ENCODE results near the gene C1QTNF6. TPM values are rescaled to one million over a fixed set of nuclear protein-coding genes. Genes with fewer than 3 reads are reported as not detected.
"Not testable (repeated sequence)": the region's sequence is repeated elsewhere in the genome, so short reads cannot be mapped to it uniquely, and the experiment has no call there.

The C1QTNF6 gene
- total RNA-seq, 2 experiments from 2014 or later = 7.3 to 19.6 TPM

- Histone ChIP-seq H4K20me1 (ENCODE audit: insufficient read depth, low read length) (no peaks in the 10 kb centered on the region), H3K27ac (ENCODE audit: low read depth, low read length, poor library complexity, severe bottlenecking) (no peak overlapping the region), H3K9me2 (ENCODE audit: insufficient read depth, low read length) (no peaks in the 10 kb centered on the region), H2AFZ (ENCODE audit: low read length) (no peak overlapping the region), H3K4me2 (ENCODE audit: low read length) (no peak overlapping the region), H3K36me3 (ENCODE audit: insufficient read depth, low read length) (no peaks in the 10 kb centered on the region), H3K4me3 (ENCODE audit: low read depth, low read length, poor library complexity, severe bottlenecking) (no peak overlapping the region), H3K79me2 (ENCODE audit: insufficient read depth, low read depth, low read length) (no peaks in the 10 kb centered on the region), H3K4me1 (ENCODE audit: insufficient read depth, low read length, poor library complexity, severe bottlenecking) (no peaks in the 10 kb centered on the region), H3K9me3 (ENCODE audit: low read length) (no peaks in the 10 kb centered on the region)
- POLR2A ChIA-PET = no interaction called here
- CTCF ChIA-PET (ENCODE audit: unreplicated experiment) = no interaction called here
- intact Hi-C loops (cut with micrococcal nuclease; ENCODE audit: unreplicated experiment) = no loop called here
- DNase-seq (ENCODE audit: low spot score) = no peak
- BruUV-seq (replicated peaks) = no TSS peak
- no peak for TF ChIP-seq EZH2phosphoT487 (IDR thresholded peaks at IDR 0.05; ENCODE audit: borderline replicate concordance, low read depth, low read length)
- TF ChIP-seq CTCF (conservative IDR thresholded peaks at IDR 0.05; ENCODE audit: low read length) = no peak
Observed at GRCh38 chr22:37172266-37173245, 15.5 kb downstream of the C1QTNF6 start.

- POLR2A ChIA-PET = no interaction called here
- Histone ChIP-seq H3K4me3 (ENCODE audit: low read depth, low read length, poor library complexity, severe bottlenecking) (no peak overlapping the region), H3K4me2 (ENCODE audit: low read length) (no peak overlapping the region), H3K27ac (ENCODE audit: low read depth, low read length, poor library complexity, severe bottlenecking) (no peak overlapping the region), H2AFZ (ENCODE audit: low read length) (no peak overlapping the region), H3K79me2 (ENCODE audit: insufficient read depth, low read depth, low read length) (no peaks in the 10 kb centered on the region), H3K9me2 (ENCODE audit: insufficient read depth, low read length) (no peaks in the 10 kb centered on the region), H4K20me1 (ENCODE audit: insufficient read depth, low read length) (no peaks in the 10 kb centered on the region), H3K36me3 (ENCODE audit: insufficient read depth, low read length) (no peaks in the 10 kb centered on the region), H3K4me1 (ENCODE audit: insufficient read depth, low read length, poor library complexity, severe bottlenecking) (no peaks in the 10 kb centered on the region), H3K9me3 (ENCODE audit: low read length) (no peaks in the 10 kb centered on the region)
- CTCF ChIA-PET (ENCODE audit: unreplicated experiment) = no interaction called here
- intact Hi-C loops (cut with micrococcal nuclease; ENCODE audit: unreplicated experiment) = no loop called here
- no peak for DNase-seq (ENCODE audit: low spot score)
- no TSS peak for BruUV-seq (replicated peaks)
- TF ChIP-seq EZH2phosphoT487 (IDR thresholded peaks at IDR 0.05; ENCODE audit: borderline replicate concordance, low read depth, low read length) (no peak), CTCF (conservative IDR thresholded peaks at IDR 0.05; ENCODE audit: low read length) (no peak)
Observed at GRCh38 chr22:37171662-37172061, 16.4 kb downstream of the C1QTNF6 start.

GRCh38 chr22:37170689-37171405 lies 17.2 kb downstream of the C1QTNF6 start:
- H3K79me2 ChIP-seq (ENCODE audit: insufficient read depth, low read depth, low read length); H3K9me2 ChIP-seq (ENCODE audit: insufficient read depth, low read length); H3K4me1 ChIP-seq (ENCODE audit: insufficient read depth, low read length, poor library complexity, severe bottlenecking); H4K20me1 ChIP-seq (ENCODE audit: insufficient read depth, low read length); H3K4me2 ChIP-seq (ENCODE audit: low read length); intact Hi-C loops (cut with micrococcal nuclease; ENCODE audit: unreplicated experiment); H3K27ac ChIP-seq (ENCODE audit: low read depth, low read length, poor library complexity, severe bottlenecking); CTCF ChIA-PET (ENCODE audit: unreplicated experiment); H3K9me3 ChIP-seq (ENCODE audit: low read length); BruUV-seq (replicated peaks); DNase-seq (ENCODE audit: low spot score); H3K4me3 ChIP-seq (ENCODE audit: low read depth, low read length, poor library complexity, severe bottlenecking); H3K36me3 ChIP-seq (ENCODE audit: insufficient read depth, low read length); POLR2A ChIA-PET; H2AFZ ChIP-seq (ENCODE audit: low read length): not testable (repeated sequence)
